ENCODE data around the gene C12orf50. TPM values are rescaled to one million over a fixed set of nuclear protein-coding genes. Genes with fewer than 3 reads are reported as not detected.

C12orf50 gene
- total and polyA plus RNA-seq, 2 of the 13 experiments (the other 11 are each of a cell fraction or from before 2014, with no cell fraction given) = not detected

GRCh38 chr12:88035271-88035906 lies 6.2 kb upstream of the C12orf50 start (continued):
- peak; percentile 63 for TF ChIP-seq ARID5B (CRISPR knock-in tag; IDR thresholded peaks at IDR 0.05)
- TF ChIP-seq ETS1 (CRISPR knock-in tag; IDR thresholded peaks at IDR 0.05) = no peak
- TF ChIP-seq ZBED4 (CRISPR knock-in tag; IDR thresholded peaks at IDR 0.05; ENCODE audit: borderline replicate concordance) = peak; percentile 41; the same call in 1 of the 2 replicates
- TF ChIP-seq ZNF207 (IDR thresholded peaks at IDR 0.05; ENCODE audit: borderline replicate concordance) = no peak
- TF ChIP-seq MAFG (CRISPR knock-in tag; IDR thresholded peaks at IDR 0.05) = no peak
- no peak for TF ChIP-seq PRMT3 (CRISPR knock-in tag; IDR thresholded peaks at IDR 0.05; ENCODE audit: borderline replicate concordance, low read depth)
- TF ChIP-seq ZNF460 (CRISPR knock-in tag; IDR thresholded peaks at IDR 0.05; ENCODE audit: borderline replicate concordance) = no peak
- TF ChIP-seq RAD21 (CRISPR knock-in tag; IDR thresholded peaks at IDR 0.05) = no peak
- no peak for TF ChIP-seq KIAA2018 (CRISPR knock-in tag; IDR thresholded peaks at IDR 0.05; ENCODE audit: borderline replicate concordance)
- TF ChIP-seq CCAR2 (optimal IDR thresholded peaks at IDR 0.05; ENCODE audit: low read depth, low read length) = no peak
